K562 (cell line): Measurements from ENCODE around the gene ZSWIM2. TPM values are rescaled to one million over a fixed set of nuclear protein-coding genes. Genes with fewer than 3 reads are reported as not detected.

ENCODE experiments used
- ATAC-seq: fragments of 200-7000 bp; cut with Tn5 transposase; 3 replicates; pipeline ENCODE4 v1.9.1; 2020; ENCODE audit warnings: moderate library complexity
- BruUV-seq: library from RNA; stranded (reverse); fragments of 400-500 nt; replicated peaks from 2 replicates; lab custom pipeline; 2021; lab: Mats Ljungman, UMichigan
- CTCF ChIA-PET: fragments of 300-600 bp; formaldehyde crosslinking; extraction: SDS; loops from one replicate; lab custom pipeline; 2021; ENCODE audit warnings: low intra/inter-chr PET ratio; lab: Yijun Ruan, JAX
- POLR2A ChIA-PET: fragments of 300-600, 350-650 bp; sonication (Branson Sonifier 250); formaldehyde crosslinking; extraction: SDS; loops from one replicate; lab custom pipeline; 2021; ENCODE audit warnings: antibody characterized with exemption, inconsistent platforms; lab: Yijun Ruan, JAX
- DNase-seq, 4 experiments: peaks; one replicate each; pipeline versions ENCODE4 v3.0.0 to v3.0.0-alpha.2; 2011 to 2018; ENCODE audit warnings: low spot score in 3 of 4, mixed read lengths in 3 of 4; ENCODE audit errors: extremely low read depth in 1 of 4
- FAIRE-seq: peaks from 2 replicates; lab custom pipeline; 2011; peaks lifted over from hg19 to GRCh38; lab: Jason Lieb, UNC
- H2AFZ ChIP-seq: 2 replicates; pipeline ENCODE4 v1.6.0; 2011; ENCODE audit warnings: low read depth, low read length, control low read depth, inconsistent platforms
- H3K27ac ChIP-seq: fragments of 200-600 bp; 3 replicates; pipeline ENCODE4 v1.8.0; 2011; ENCODE audit warnings: low read depth, mild to moderate bottlenecking, control low read depth, inconsistent platforms, low read length, moderate library complexity, mixed read lengths; ENCODE audit errors: extremely low read depth
- H3K27me3 ChIP-seq, 2 experiments: fragments of 300-600 bp in 1 of 2; 2 replicates in 1 of 2; 3 replicates in 1 of 2; pipeline versions ENCODE4 v1.6.0 to v1.8.0; 2011; ENCODE audit warnings: inconsistent platforms in 2 of 2, low read length in 2 of 2, mild to moderate bottlenecking in 1 of 2, mixed read lengths in 1 of 2, moderate library complexity in 1 of 2; ENCODE audit not compliant: control insufficient read depth in 2 of 2, insufficient read depth in 2 of 2
- H3K36me3 ChIP-seq: fragments of 300-600 bp; 3 replicates; pipeline ENCODE4 v1.8.0; 2011; ENCODE audit warnings: mild to moderate bottlenecking, low read length, inconsistent platforms; ENCODE audit not compliant: control insufficient read depth, insufficient read depth
- H3K4me1 ChIP-seq, 2 experiments: fragments of 200-600 bp in 1 of 2; replicated peaks in 1 of 2; 2 replicates in 1 of 2; 3 replicates in 1 of 2; pipeline versions ENCODE4 v1.5.1 to v1.8.0; 2011; ENCODE audit warnings: inconsistent platforms in 2 of 2, low read length in 2 of 2, mild to moderate bottlenecking in 1 of 2, mixed read lengths in 1 of 2, moderate library complexity in 1 of 2; ENCODE audit not compliant: control insufficient read depth in 2 of 2, insufficient read depth in 2 of 2
- H3K4me2 ChIP-seq: 2 replicates; pipeline ENCODE4 v1.6.1; 2011; ENCODE audit warnings: low read length, control low read depth, inconsistent platforms, mixed read lengths; ENCODE audit not compliant: insufficient read depth
- H3K4me3 ChIP-seq: fragments of 200-600 bp; sonication (generic), shearing (Covaris generic); 2 replicates; pipeline ENCODE4 v1.5.1; 2016; ENCODE audit warnings: control low read depth, inconsistent platforms
- H3K79me2 ChIP-seq: fragments of 200-600 bp; 3 replicates; pipeline ENCODE4 v1.8.0; 2011; ENCODE audit warnings: low read length, inconsistent platforms; ENCODE audit not compliant: control insufficient read depth, insufficient read depth
- H3K9ac ChIP-seq, 2 experiments: 2 replicates each; pipeline versions ENCODE4 v1.6.0 to v1.6.1; 2011; ENCODE audit warnings: low read depth in 2 of 2, low read length in 2 of 2, control low read depth in 1 of 2, inconsistent platforms in 1 of 2, mild to moderate bottlenecking in 1 of 2, mixed read lengths in 1 of 2; ENCODE audit not compliant: insufficient read depth in 1 of 2
- H3K9me1 ChIP-seq: one replicate; pipeline ENCODE4 v1.6.0; 2011; ENCODE audit warnings: inconsistent platforms, mild to moderate bottlenecking, low read length, moderate library complexity; ENCODE audit not compliant: control insufficient read depth, insufficient read depth
- H3K9me3 ChIP-seq: replicated peaks from 2 replicates; pipeline ENCODE4 v1.5.1; 2011; ENCODE audit warnings: low read depth, low read length, inconsistent platforms; ENCODE audit not compliant: control insufficient read depth, insufficient read depth
- H4K20me1 ChIP-seq: replicated peaks from 2 replicates; pipeline ENCODE4 v1.6.1; 2011; ENCODE audit warnings: low read length, inconsistent platforms, mixed read lengths; ENCODE audit not compliant: control insufficient read depth, insufficient read depth
- CBFA2T3 ChIP-seq: fragments of 450-650 bp; IDR thresholded peaks from 2 replicates; pipeline ENCODE4 v1.6.1; 2017
- DPF2 ChIP-seq: fragments of 450-650 bp; IDR thresholded peaks from 2 replicates; pipeline ENCODE4 v1.6.1; 2016
- FOXK1 ChIP-seq: sonication (generic); formaldehyde crosslinking; IDR thresholded peaks from 2 replicates; pipeline ENCODE4 v1.8.0; 2022; ENCODE audit warnings: missing genetic modification reagents, mild to moderate bottlenecking, borderline replicate concordance
- NFIC ChIP-seq: fragments of 450-650 bp; IDR thresholded peaks from 2 replicates; pipeline ENCODE4 v1.6.1; 2017; ENCODE audit warnings: mild to moderate bottlenecking, inconsistent platforms
- RBM14 ChIP-seq: fragments of 200-400 bp; formaldehyde crosslinking; IDR thresholded peaks from 2 replicates; pipeline ENCODE4 v1.6.1; 2018; ENCODE audit warnings: low read depth, mild to moderate bottlenecking, low read length, moderate library complexity, borderline replicate concordance; ENCODE audit not compliant: insufficient read depth
- SIX5 ChIP-seq, 2 experiments: IDR thresholded peaks; 2 replicates each; pipeline ENCODE4 v1.6.1; 2011; ENCODE audit warnings: low read length in 2 of 2, borderline replicate concordance in 1 of 2, low read depth in 1 of 2, mild to moderate bottlenecking in 1 of 2, moderate library complexity in 1 of 2; ENCODE audit not compliant: insufficient read depth in 1 of 2
- TEAD4 ChIP-seq, 2 experiments: sonication (generic) in 1 of 2; formaldehyde crosslinking in 1 of 2; IDR thresholded peaks; 2 replicates each; pipeline versions ENCODE4 v1.6.1 to v1.8.0; 2012 to 2022; ENCODE audit warnings: borderline replicate concordance in 1 of 2, inconsistent platforms in 1 of 2, low read length in 1 of 2, mild to moderate bottlenecking in 1 of 2, missing genetic modification reagents in 1 of 2
- ZNF407 ChIP-seq: fragments of 450-650 bp; IDR thresholded peaks from 2 replicates; pipeline ENCODE4 v1.6.1; 2016; ENCODE audit warnings: low read depth
- ZNF668 ChIP-seq: fragments of 250-450 bp; sonication (Bioruptor Pico); IDR thresholded peaks from 2 replicates; pipeline ENCODE4 v1.8.0; 2022; ENCODE audit warnings: mild to moderate bottlenecking, inconsistent platforms
- ZNF764 ChIP-seq: fragments of 250-450 bp; sonication (Bioruptor Pico); IDR thresholded peaks from 2 replicates; pipeline ENCODE4 v1.4.0; 2020; ENCODE audit warnings: low read depth, mild to moderate bottlenecking, moderate library complexity
- WGBS: fragments of 100-300 bp; shearing (Covaris generic); methylation state at CpG from one replicate; pipeline ENCODE4 v1.1.6; 2016; ENCODE audit warnings: low coverage, mixed read lengths; ENCODE audit not compliant: insufficient coverage; ENCODE audit errors: missing lambda C conversion rate; 5-methylcytosine and 5-hydroxymethylcytosine counted together
- in situ Hi-C: fragments of 300-500 bp; cut with MboI; formaldehyde crosslinking; loops from 4 replicates; pipeline ENCODE4 v1.15.0; 2018; ENCODE audit warnings: inconsistent platforms, mixed read lengths
- intact Hi-C: fragments of 100-400 bp; cut with micrococcal nuclease; formaldehyde crosslinking; loops from 2 replicates; pipeline ENCODE4 v1.14.2; 2022
- polyA plus RNA-seq, 8 experiments: library from polyadenylated mRNA; depleted of rRNA in 4 of 8; stranded (reverse) in 5 of 8; unstranded in 3 of 8; fragments of >200 nt; fragmentation: Nextera tagmentation in 2 of 8; fragmentation: Illumina TruSeq in 1 of 8; extraction: Ambion mirVana in 2 of 8; extraction: Trizol in 1 of 8; gene quantifications; 2 replicates each; pipeline versions ENCODE4 v1.2.1 to v1.2.3, GENCODE V29; 2011 to 2014; ENCODE audit warnings: inconsistent platforms in 1 of 8, missing spikeins in 1 of 8
- total RNA-seq, 7 experiments: library from RNA; depleted of rRNA in 6 of 7; stranded (reverse); fragments of >200 nt in 6 of 7; fragmentation: Illumina TruSeq in 2 of 7; extraction: Trizol in 2 of 7; gene quantifications; 2 replicates each; pipeline versions ENCODE4 v1.2.1 to v1.2.3, GENCODE V29; 2011 to 2021; ENCODE audit warnings: low replicate concordance in 1 of 7
- TF ChIP-seq, protein P1 (sequence below): fragments of 450-650 bp; formaldehyde crosslinking; IDR thresholded peaks from 2 replicates; pipeline ENCODE4 v1.4.0; 2022; ENCODE audit warnings: mild to moderate bottlenecking, moderate library complexity

ZSWIM2 gene
- total and polyA plus RNA-seq, 9 of the 15 experiments (the other 6 are each of a cell fraction or from before 2014, with no cell fraction given): not detected

DNA sequence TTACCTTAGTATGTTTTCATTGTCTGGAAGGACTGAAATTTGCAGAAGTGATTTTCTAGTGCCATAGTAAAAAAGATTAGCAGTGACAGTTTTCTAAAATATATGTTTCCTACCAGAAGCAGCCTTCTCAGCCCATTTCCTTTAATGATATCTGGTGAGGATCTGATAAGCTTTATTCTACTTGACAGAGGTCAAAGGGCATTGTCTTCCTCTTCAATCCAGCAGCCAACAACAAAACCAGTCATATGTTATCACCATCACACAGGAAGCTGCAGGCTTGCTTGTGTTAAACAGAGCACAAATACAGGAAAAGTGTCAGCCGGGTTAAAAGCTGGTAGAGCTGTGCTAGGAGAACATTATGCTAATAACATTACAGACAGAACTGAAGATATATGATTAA lies 35.6 kb upstream of the ZSWIM2 start (continued):
- TF ChIP-seq FOXK1: no peak
- TF ChIP-seq, protein P1, sequence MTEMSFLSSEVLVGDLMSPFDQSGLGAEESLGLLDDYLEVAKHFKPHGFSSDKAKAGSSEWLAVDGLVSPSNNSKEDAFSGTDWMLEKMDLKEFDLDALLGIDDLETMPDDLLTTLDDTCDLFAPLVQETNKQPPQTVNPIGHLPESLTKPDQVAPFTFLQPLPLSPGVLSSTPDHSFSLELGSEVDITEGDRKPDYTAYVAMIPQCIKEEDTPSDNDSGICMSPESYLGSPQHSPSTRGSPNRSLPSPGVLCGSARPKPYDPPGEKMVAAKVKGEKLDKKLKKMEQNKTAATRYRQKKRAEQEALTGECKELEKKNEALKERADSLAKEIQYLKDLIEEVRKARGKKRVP (CRISPR knock-in tag): no peak
- TF ChIP-seq DPF2: peak; percentile 76
- TF ChIP-seq SIX5 (IDR thresholded peaks at IDR 0.05; ENCODE audit: borderline replicate concordance in 1 of 2, insufficient read depth in 1 of 2, low read depth in 1 of 2, low read length in 2 of 2): no peak

- Histone ChIP-seq H3K9me1 (no peaks in the 10 kb centered on the region), H3K9me3 (peaks cover 8% of the 10 kb centered on the region; the same call in 1 of the 2 replicates), H3K79me2 (no peaks in the 10 kb centered on the region), H2AFZ (no peak overlapping the region), H4K20me1 (no peaks in the 10 kb centered on the region), H3K4me3 (no peak overlapping the region), H3K36me3 (no peaks in the 10 kb centered on the region), H3K4me2 (no peak overlapping the region), H3K27me3 (no peaks in the 10 kb centered on the region), H3K4me1 (peaks cover 0 to 7% of the 10 kb centered on the region in 2 experiments; a peak in 1 of 5 replicates), H3K9ac (no peak overlapping the region), H3K27ac (no peak overlapping the region)
- WGBS: 21% methylated on average over 2 of the region's 2 CpGs
- intact Hi-C loops: no loop called here
- ChIA-PET CTCF (no interaction called here), POLR2A (no interaction called here)
- in situ Hi-C loops: loop anchor here (25.0 kb wide), 1 partner anchor 554 kb away; the partner anchor contains the start of gene CALCRL
- no peak for ATAC-seq
- peak in 1 of 4 experiments; percentile 33 for DNase-seq
- FAIRE-seq: no peak
- no TSS peak for BruUV-seq
- peak; percentile 39 for TF ChIP-seq CBFA2T3
- TF ChIP-seq TEAD4 (IDR thresholded peaks at IDR 0.05; ENCODE audit: low read length): peak; percentile 21; the same call in 1 of the 2 replicates
- TF ChIP-seq TEAD4 (CRISPR knock-in tag; IDR thresholded peaks at IDR 0.05; ENCODE audit: borderline replicate concordance): no peak
- no peak for TF ChIP-seq RBM14
- TF ChIP-seq NFIC: peak; percentile 31; the same call in 1 of the 2 replicates
- TF ChIP-seq ZNF668 (CRISPR knock-in tag): no peak
- no peak for TF ChIP-seq ZNF764 (CRISPR knock-in tag)
- TF ChIP-seq ZNF407: no peak
Observed at GRCh38 chr2:186883666-186884065, 34.7 kb upstream of the ZSWIM2 start.
